Stimulated activated memory B cell treated with anti-CD40 and anti-IgM and Interleukin-4, amounts not matched to agents 10 μg/mL and 1 μg/mL and 100 μg/mL, for 72 hours (primary cell): ENCODE measurements around the gene ADAP1.
"Not testable (repeated sequence)": the region's sequence is repeated elsewhere in the genome, so short reads cannot be mapped to it uniquely, and the experiment has no call there.

Experiments used
- ATAC-seq: fragments of 150-1000 bp; cut with Tn5 transposase; 2 replicates; pipeline ENCODE4 v1.10.0; 2021
- H3K27ac Mint-ChIP-seq: one replicate; pipeline ENCODE4 v1.8.0; 2022; ENCODE audit warnings: mild to moderate bottlenecking, mixed read lengths
- H3K27me3 Mint-ChIP-seq: one replicate; pipeline ENCODE4 v1.8.0; 2022; ENCODE audit warnings: mixed read lengths
- H3K36me3 Mint-ChIP-seq: one replicate; pipeline ENCODE4 v1.8.0; 2022; ENCODE audit warnings: mixed read lengths
- H3K4me1 Mint-ChIP-seq: one replicate; pipeline ENCODE4 v1.8.0; 2022; ENCODE audit warnings: mixed read lengths
- H3K4me3 Mint-ChIP-seq: one replicate; pipeline ENCODE4 v1.8.0; 2022; ENCODE audit warnings: mild to moderate bottlenecking, moderate library complexity, mixed read lengths
- H3K9me3 Mint-ChIP-seq: one replicate; pipeline ENCODE4 v1.8.0; 2022; ENCODE audit warnings: mixed read lengths

Gene ADAP1

GRCh38 chr7:877312-878232 lies 76.9 kb downstream of the ADAP1 start:
- Mint-ChIP-seq H3K36me3 (peaks cover 12% of the 10 kb centered on the region), H3K4me3 (peak overlapping the region; percentile 98), H3K4me1 (peaks cover 40% of the 10 kb centered on the region), H3K27me3 (no peaks in the 10 kb centered on the region), H3K9me3 (no peaks in the 10 kb centered on the region), H3K27ac (peak overlapping the region; percentile 97)
- ATAC-seq, result no peak

GRCh38 chr7:876972-877311 lies 77.5 kb downstream of the ADAP1 start:
- Mint-ChIP-seq H3K4me1 (peaks cover 37% of the 10 kb centered on the region), H3K4me3 (peak overlapping the region; percentile 98), H3K27me3 (no peaks in the 10 kb centered on the region), H3K36me3 (peaks cover 19% of the 10 kb centered on the region), H3K27ac (peak overlapping the region; percentile 97), H3K9me3 (no peaks in the 10 kb centered on the region)
- ATAC-seq, result peak; percentile 52

GRCh38 chr7:876077-876971 lies 78.2 kb downstream of the ADAP1 start, which contains the start of gene GET4:
Gene GET4 (plus strand): TSS chr7:876554. CDS start chr7:876646, 92 bp downstream.
- ATAC-seq, result peak; percentile 88
- Mint-ChIP-seq H3K4me1 (peaks cover 34% of the 10 kb centered on the region), H3K4me3 (peak within 1 kb of the TSS; percentile 98), H3K27me3 (no peaks in the 10 kb centered on the region), H3K36me3 (peaks cover 23% of the 10 kb centered on the region), H3K9me3 (no peaks in the 10 kb centered on the region), H3K27ac (peak within 1 kb of the TSS; percentile 97)

GRCh38 chr7:875476-876076 lies 78.9 kb downstream of the ADAP1 start:
- Mint-ChIP-seq H3K4me3 (no peak overlapping the region), H3K27ac (peak overlapping the region; percentile 27), H3K36me3 (peaks cover 30% of the 10 kb centered on the region), H3K27me3 (no peaks in the 10 kb centered on the region), H3K4me1 (peaks cover 34% of the 10 kb centered on the region), H3K9me3 (no peaks in the 10 kb centered on the region)
- no peak for ATAC-seq

- Mint-ChIP-seq H3K36me3 (peaks cover 33% of the 10 kb centered on the region), H3K27ac (peak overlapping the region; percentile 27), H3K9me3 (no peaks in the 10 kb centered on the region), H3K4me1 (peaks cover 34% of the 10 kb centered on the region), H3K4me3 (no peak overlapping the region), H3K27me3 (no peaks in the 10 kb centered on the region)
- ATAC-seq, result no peak
These were observed 79.4 kb downstream of the ADAP1 start for GRCh38 chr7:875051-875450.

- ATAC-seq, result no peak
- H3K9me3 Mint-ChIP-seq, result no peaks in the 10 kb centered on the region
- H3K27ac Mint-ChIP-seq, result no peak overlapping the region
- H3K36me3 Mint-ChIP-seq, result peaks cover 38% of the 10 kb centered on the region
- no peak overlapping the region for H3K4me3 Mint-ChIP-seq
- H3K27me3 Mint-ChIP-seq, result no peaks in the 10 kb centered on the region
- peaks cover 32% of the 10 kb centered on the region for H3K4me1 Mint-ChIP-seq
These were observed 80.3 kb downstream of the ADAP1 start for GRCh38 chr7:874031-874749.

GRCh38 chr7:873367-874002 lies 81.0 kb downstream of the ADAP1 start:
- no peak overlapping the region for H3K4me3 Mint-ChIP-seq
- no peaks in the 10 kb centered on the region for H3K9me3 Mint-ChIP-seq
- no peak overlapping the region for H3K27ac Mint-ChIP-seq
- H3K27me3 Mint-ChIP-seq, result no peaks in the 10 kb centered on the region
- ATAC-seq, result no peak
- H3K36me3 Mint-ChIP-seq, result peaks cover 41% of the 10 kb centered on the region
- H3K4me1 Mint-ChIP-seq, result peaks cover 26% of the 10 kb centered on the region

GRCh38 chr7:872685-873084 lies 81.8 kb downstream of the ADAP1 start:
- H3K27ac Mint-ChIP-seq, H3K27me3 Mint-ChIP-seq, ATAC-seq, H3K4me3 Mint-ChIP-seq, H3K9me3 Mint-ChIP-seq: not testable (repeated sequence)
- Mint-ChIP-seq H3K36me3 (peaks cover 47% of the 10 kb centered on the region), H3K4me1 (peaks cover 18% of the 10 kb centered on the region)

- ATAC-seq, result no peak
- H3K9me3 Mint-ChIP-seq, result no peaks in the 10 kb centered on the region
- H3K27me3 Mint-ChIP-seq, result no peaks in the 10 kb centered on the region
- peaks cover 54% of the 10 kb centered on the region for H3K36me3 Mint-ChIP-seq
- no peak overlapping the region for H3K27ac Mint-ChIP-seq
- peaks cover 11% of the 10 kb centered on the region for H3K4me1 Mint-ChIP-seq
- H3K4me3 Mint-ChIP-seq, result no peak overlapping the region
These were observed 82.5 kb downstream of the ADAP1 start for GRCh38 chr7:871900-872537.

- no peaks in the 10 kb centered on the region for H3K27me3 Mint-ChIP-seq
- no peak overlapping the region for H3K4me3 Mint-ChIP-seq
- ATAC-seq, result no peak
- no peaks in the 10 kb centered on the region for H3K9me3 Mint-ChIP-seq
- peaks cover 80% of the 10 kb centered on the region for H3K36me3 Mint-ChIP-seq
- peaks cover 9% of the 10 kb centered on the region for H3K4me1 Mint-ChIP-seq
- H3K27ac Mint-ChIP-seq, result no peak overlapping the region
These were observed 85.1 kb downstream of the ADAP1 start for GRCh38 chr7:869348-869747.

- H3K27me3 Mint-ChIP-seq, result no peaks in the 10 kb centered on the region
- no peak for ATAC-seq
- peaks cover 82% of the 10 kb centered on the region for H3K36me3 Mint-ChIP-seq
- H3K9me3 Mint-ChIP-seq, result no peaks in the 10 kb centered on the region
- H3K4me1 Mint-ChIP-seq, result peaks cover 3% of the 10 kb centered on the region
- no peak overlapping the region for H3K4me3 Mint-ChIP-seq
- H3K27ac Mint-ChIP-seq, result no peak overlapping the region
These were observed 86.3 kb downstream of the ADAP1 start for GRCh38 chr7:868189-868486.

GRCh38 chr7:867406-868188 lies 86.9 kb downstream of the ADAP1 start:
- ATAC-seq, result no peak
- H3K27ac Mint-ChIP-seq, result no peak overlapping the region
- H3K4me3 Mint-ChIP-seq, result no peak overlapping the region
- no peaks in the 10 kb centered on the region for H3K27me3 Mint-ChIP-seq
- no peaks in the 10 kb centered on the region for H3K9me3 Mint-ChIP-seq
- H3K4me1 Mint-ChIP-seq, result no peaks in the 10 kb centered on the region
- H3K36me3 Mint-ChIP-seq, result peaks cover 77% of the 10 kb centered on the region

- no peak for ATAC-seq
- peaks cover 77% of the 10 kb centered on the region for H3K36me3 Mint-ChIP-seq
- H3K27me3 Mint-ChIP-seq, result no peaks in the 10 kb centered on the region
- H3K27ac Mint-ChIP-seq, result no peak overlapping the region
- H3K4me1 Mint-ChIP-seq, result no peaks in the 10 kb centered on the region
- no peak overlapping the region for H3K4me3 Mint-ChIP-seq
- no peaks in the 10 kb centered on the region for H3K9me3 Mint-ChIP-seq
These were observed 87.5 kb downstream of the ADAP1 start for GRCh38 chr7:867001-867405.
